ENCODE results near the gene SH3BP5.

DNA sequence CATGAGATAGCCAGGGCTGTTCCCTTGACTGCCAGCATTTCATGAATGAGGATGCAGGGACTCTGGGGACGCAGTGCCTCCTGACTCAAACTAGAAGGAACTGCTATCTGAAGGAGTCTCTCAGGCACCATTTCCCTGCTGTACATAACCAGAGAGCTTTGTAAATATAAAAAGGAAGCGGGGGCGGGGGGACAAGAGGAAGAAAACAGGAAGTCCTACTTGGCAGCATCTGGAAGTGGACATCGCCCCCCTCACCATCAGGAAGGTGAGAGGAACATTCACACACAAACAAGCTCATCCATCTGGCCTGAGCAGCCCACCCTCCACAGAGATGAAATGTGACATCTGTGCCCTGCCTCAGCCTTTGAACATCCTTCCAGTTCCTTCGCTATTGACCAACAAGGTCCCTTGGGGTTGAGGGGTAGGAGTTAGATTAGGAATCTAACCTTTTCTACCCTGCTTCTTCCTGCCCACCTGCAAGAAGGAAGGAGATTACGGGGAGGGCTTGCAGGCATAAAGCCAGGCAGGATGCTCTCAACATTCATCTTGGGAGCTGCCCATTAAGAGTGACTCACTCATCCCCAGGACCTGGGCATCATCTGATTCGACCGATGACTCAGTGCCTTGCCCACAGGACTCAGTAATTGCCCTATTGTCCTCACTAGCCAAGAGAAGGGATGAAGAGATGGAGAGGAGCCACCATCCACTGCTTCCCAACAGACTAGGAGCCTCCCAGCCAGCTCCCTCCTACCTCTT lies 31.9 kb downstream of the SH3BP5 start:
- TF ChIP-seq, protein P1, sequence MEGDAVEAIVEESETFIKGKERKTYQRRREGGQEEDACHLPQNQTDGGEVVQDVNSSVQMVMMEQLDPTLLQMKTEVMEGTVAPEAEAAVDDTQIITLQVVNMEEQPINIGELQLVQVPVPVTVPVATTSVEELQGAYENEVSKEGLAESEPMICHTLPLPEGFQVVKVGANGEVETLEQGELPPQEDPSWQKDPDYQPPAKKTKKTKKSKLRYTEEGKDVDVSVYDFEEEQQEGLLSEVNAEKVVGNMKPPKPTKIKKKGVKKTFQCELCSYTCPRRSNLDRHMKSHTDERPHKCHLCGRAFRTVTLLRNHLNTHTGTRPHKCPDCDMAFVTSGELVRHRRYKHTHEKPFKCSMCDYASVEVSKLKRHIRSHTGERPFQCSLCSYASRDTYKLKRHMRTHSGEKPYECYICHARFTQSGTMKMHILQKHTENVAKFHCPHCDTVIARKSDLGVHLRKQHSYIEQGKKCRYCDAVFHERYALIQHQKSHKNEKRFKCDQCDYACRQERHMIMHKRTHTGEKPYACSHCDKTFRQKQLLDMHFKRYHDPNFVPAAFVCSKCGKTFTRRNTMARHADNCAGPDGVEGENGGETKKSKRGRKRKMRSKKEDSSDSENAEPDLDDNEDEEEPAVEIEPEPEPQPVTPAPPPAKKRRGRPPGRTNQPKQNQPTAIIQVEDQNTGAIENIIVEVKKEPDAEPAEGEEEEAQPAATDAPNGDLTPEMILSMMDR (IDR thresholded peaks at IDR 0.05; ENCODE audit: low read depth, low read length) = no peak
- TF ChIP-seq POLR2A (IDR thresholded peaks at IDR 0.05; ENCODE audit: extremely low read depth, insufficient read length) (no peak), MYC (IDR thresholded peaks at IDR 0.05; ENCODE audit: low read depth, low read length) (no peak), MAX (IDR thresholded peaks at IDR 0.05; ENCODE audit: low read depth, low read length) (no peak)
